GM12874 (cell line): Measurements from ENCODE around the gene CDYL.

Experiments
- TF ChIP-seq, protein P1 (sequence below): IDR thresholded peaks from 2 replicates; pipeline ENCODE4 v1.5.1; 2011; ENCODE audit warnings: low read depth, mild to moderate bottlenecking, control low read depth, low read length, moderate library complexity; ENCODE audit not compliant: insufficient read depth

Gene CDYL

GRCh38 chr6:4935486-4935885 lies 159.3 kb downstream of the CDYL start:
- TF ChIP-seq, protein P1, sequence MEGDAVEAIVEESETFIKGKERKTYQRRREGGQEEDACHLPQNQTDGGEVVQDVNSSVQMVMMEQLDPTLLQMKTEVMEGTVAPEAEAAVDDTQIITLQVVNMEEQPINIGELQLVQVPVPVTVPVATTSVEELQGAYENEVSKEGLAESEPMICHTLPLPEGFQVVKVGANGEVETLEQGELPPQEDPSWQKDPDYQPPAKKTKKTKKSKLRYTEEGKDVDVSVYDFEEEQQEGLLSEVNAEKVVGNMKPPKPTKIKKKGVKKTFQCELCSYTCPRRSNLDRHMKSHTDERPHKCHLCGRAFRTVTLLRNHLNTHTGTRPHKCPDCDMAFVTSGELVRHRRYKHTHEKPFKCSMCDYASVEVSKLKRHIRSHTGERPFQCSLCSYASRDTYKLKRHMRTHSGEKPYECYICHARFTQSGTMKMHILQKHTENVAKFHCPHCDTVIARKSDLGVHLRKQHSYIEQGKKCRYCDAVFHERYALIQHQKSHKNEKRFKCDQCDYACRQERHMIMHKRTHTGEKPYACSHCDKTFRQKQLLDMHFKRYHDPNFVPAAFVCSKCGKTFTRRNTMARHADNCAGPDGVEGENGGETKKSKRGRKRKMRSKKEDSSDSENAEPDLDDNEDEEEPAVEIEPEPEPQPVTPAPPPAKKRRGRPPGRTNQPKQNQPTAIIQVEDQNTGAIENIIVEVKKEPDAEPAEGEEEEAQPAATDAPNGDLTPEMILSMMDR: no peak

- TF ChIP-seq, protein P1: no peak
Observed at GRCh38 chr6:4935975-4936680, 159.9 kb downstream of the CDYL start.

GRCh38 chr6:4936681-4937041 lies 160.5 kb downstream of the CDYL start:
- TF ChIP-seq, protein P1: peak; percentile 44; the same call in 1 of the 2 replicates

DNA sequence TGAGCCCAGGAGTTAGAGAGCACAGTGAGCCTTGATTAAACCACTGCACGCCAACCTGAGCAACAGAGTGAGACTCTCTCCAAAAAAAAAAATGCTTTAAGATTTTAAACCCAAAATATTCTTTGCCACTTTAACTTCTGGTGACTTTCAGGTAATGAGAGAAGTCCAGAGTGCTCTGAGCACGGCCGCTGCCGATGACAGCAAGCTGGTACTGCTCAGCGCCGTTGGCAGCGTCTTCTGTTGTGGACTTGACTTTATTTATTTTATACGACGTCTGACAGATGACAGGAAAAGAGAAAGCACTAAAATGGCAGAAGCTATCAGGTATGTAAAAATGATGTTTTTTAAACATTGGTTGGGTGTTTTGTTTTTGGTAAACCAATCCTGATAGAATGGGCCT lies 161.2 kb downstream of the CDYL start:
- TF ChIP-seq, protein P1: no peak

DNA sequence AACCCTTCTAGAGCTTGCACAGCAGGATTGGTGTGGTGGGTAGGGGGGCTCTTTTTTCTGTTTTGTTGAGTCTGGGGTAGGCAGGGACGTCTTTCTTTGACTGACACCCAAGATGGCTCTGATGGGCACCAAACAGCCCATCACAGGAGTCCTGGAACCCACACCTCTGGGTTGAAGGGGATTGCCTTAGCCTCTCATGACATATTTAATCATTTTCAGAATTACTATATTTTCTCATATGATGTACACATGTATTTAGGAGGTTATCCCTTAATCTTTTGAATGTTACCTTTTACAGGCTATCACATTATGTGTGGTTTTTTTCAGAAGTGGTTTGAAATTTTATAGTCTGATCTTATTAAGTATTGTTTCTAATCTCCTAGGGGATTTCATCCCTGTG lies 163.0 kb downstream of the CDYL start:
- TF ChIP-seq, protein P1: no peak

GRCh38 chr6:4940416-4940815 lies 164.2 kb downstream of the CDYL start:
- TF ChIP-seq, protein P1: no peak

GRCh38 chr6:4941782-4942672 lies 165.8 kb downstream of the CDYL start:
- TF ChIP-seq, protein P1: no peak
